Cardiac ventricle fibroblast (primary cell): ENCODE measurements around the gene FCAR. TPM values are rescaled to one million over a fixed set of nuclear protein-coding genes. Genes with fewer than 3 reads are reported as not detected.

Experiments used
- total RNA-seq: library from RNA; depleted of rRNA; stranded (reverse); fragments of >200 nt; gene quantifications from 2 replicates; pipeline ENCODE4 v1.2.3, GENCODE V29; 2015

The FCAR gene
- total RNA-seq, result not detected in 2 replicates

GRCh38 chr19:54873990-54874389 lies at the start of gene FCAR:
TSS of gene FCAR (plus strand) at chr19:54874235. CDS start at chr19:54874290, 55 bp downstream.

DNA sequence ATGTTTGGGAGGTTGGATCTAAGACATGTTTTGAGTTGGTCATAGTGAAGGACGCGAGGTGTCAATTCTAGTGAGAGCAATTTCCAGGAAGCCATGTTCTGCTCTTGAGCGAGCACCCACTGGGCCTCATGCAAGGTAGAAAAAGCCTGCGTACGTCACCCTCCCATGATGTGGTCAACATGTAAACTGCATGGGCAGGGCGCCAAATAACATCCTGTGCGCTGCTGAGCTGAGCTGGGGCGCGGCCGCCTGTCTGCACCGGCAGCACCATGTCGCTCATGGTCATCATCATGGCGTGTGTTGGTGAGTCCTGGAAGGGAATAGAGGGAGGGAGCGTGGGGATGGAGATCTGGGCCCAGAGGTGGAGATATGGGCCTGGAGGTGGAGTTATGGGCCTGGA lies 41.5 kb upstream of the FCAR start, which contains the start of gene KIR2DS4:
Gene KIR2DS4 (plus strand): TSS at position 181 of the 400 bp plus-strand sequence.

DNA sequence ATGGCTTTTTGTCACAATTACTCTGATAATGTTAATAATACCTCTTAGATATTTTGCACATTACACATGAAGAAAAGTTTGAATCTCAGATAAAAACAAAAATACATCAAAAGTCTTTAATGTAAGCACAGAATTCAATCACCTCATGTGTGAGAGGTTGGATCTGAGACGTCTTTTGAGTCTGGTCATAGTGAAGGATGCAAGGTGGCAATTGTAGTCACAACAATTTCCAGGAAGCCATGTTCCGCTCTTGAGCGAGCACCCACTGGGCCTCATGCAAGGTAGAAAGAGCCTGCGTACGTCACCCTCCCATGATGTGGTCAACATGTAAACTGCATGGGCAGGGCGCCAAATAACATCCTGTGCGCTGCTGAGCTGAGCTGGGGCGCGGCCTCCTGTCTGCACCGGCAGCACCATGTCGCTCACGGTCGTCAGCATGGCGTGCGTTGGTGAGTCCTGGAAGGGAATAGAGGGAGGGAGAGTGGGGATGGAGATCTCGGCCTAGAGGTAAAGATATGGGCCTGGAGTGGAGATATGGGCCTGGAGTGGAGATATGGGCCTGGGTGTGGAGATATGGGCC lies 23.9 kb upstream of the FCAR start, which contains the start of gene KIR3DL2:
Gene KIR3DL2 (plus strand): TSS at position 383 of the 580 bp plus-strand sequence. CDS start 33 bp downstream, at position 416.

GRCh38 chr19:54905803-54906511 lies 31.9 kb downstream of the FCAR start, which contains the start of gene NCR1:
TSS of gene NCR1 (plus strand) at chr19:54906148. CDS start at chr19:54906188, 40 bp downstream.

Other genes starting within 250 kb of the FCAR start
- not detected in 2 replicates for gene LILRB1, start 243.8 kb upstream of the FCAR start, total RNA-seq
- not detected in 2 replicates for gene LILRB4, start 211.2 kb upstream of the FCAR start, total RNA-seq
- gene KIR3DL3, start 149.8 kb upstream of the FCAR start, total RNA-seq, result not detected in 2 replicates
- not detected in 2 replicates for gene KIR2DL3, start 135.7 kb upstream of the FCAR start, total RNA-seq
- not detected in 2 replicates for gene KIR2DL1, start 104.4 kb upstream of the FCAR start, total RNA-seq
- not detected in 2 replicates for gene KIR2DL4, start 70.6 kb upstream of the FCAR start, total RNA-seq
- not detected in 2 replicates for gene KIR3DL1, start 57.8 kb upstream of the FCAR start, total RNA-seq
- not detected in 2 replicates for gene KIR2DS4, start 41.6 kb upstream of the FCAR start, total RNA-seq
- gene KIR3DL2, start 23.8 kb upstream of the FCAR start, total RNA-seq, result not detected in 2 replicates
- gene NCR1, start 31.9 kb downstream of the FCAR start, total RNA-seq, result not detected in 2 replicates
- not detected in 2 replicates for gene NLRP7, start 73.3 kb downstream of the FCAR start, total RNA-seq
- not detected in 2 replicates for gene NLRP2, start 92.1 kb downstream of the FCAR start, total RNA-seq
- gene GP6, start 164.0 kb downstream of the FCAR start, total RNA-seq, result not detected in 2 replicates
- gene RDH13, start 188.9 kb downstream of the FCAR start, total RNA-seq, result 6.9 and 8.1 TPM in 2 replicates
- 0.34 and 1.2 TPM in 2 replicates for gene EPS8L1, start 201.6 kb downstream of the FCAR start, total RNA-seq
- 52.8 and 53.7 TPM in 2 replicates for gene PPP1R12C, start 243.4 kb downstream of the FCAR start, total RNA-seq